ENCODE measurements around the gene OR2AK2.

- no peak for TF ChIP-seq CTCF (IDR thresholded peaks at IDR 0.05 in 4 of 5, conservative IDR thresholded peaks at IDR 0.05 in 1 of 5)
- no peak for TF ChIP-seq POLR2A (IDR thresholded peaks at IDR 0.05)
Measured at GRCh38 chr1:248015803-248016202, 50.8 kb downstream of the OR2AK2 start.
